Kasumi-1 (cell line): ENCODE results near the gene KIRREL3.

ENCODE experiments used
- DNase-seq, 2 experiments: peaks; one replicate each; lab custom pipeline; 2025; lab: John Stamatoyannopoulos, UW

Gene KIRREL3

GRCh38 chr11:126738295-126739031 lies 262.1 kb downstream of the KIRREL3 start:
- no peak for DNase-seq

DNA sequence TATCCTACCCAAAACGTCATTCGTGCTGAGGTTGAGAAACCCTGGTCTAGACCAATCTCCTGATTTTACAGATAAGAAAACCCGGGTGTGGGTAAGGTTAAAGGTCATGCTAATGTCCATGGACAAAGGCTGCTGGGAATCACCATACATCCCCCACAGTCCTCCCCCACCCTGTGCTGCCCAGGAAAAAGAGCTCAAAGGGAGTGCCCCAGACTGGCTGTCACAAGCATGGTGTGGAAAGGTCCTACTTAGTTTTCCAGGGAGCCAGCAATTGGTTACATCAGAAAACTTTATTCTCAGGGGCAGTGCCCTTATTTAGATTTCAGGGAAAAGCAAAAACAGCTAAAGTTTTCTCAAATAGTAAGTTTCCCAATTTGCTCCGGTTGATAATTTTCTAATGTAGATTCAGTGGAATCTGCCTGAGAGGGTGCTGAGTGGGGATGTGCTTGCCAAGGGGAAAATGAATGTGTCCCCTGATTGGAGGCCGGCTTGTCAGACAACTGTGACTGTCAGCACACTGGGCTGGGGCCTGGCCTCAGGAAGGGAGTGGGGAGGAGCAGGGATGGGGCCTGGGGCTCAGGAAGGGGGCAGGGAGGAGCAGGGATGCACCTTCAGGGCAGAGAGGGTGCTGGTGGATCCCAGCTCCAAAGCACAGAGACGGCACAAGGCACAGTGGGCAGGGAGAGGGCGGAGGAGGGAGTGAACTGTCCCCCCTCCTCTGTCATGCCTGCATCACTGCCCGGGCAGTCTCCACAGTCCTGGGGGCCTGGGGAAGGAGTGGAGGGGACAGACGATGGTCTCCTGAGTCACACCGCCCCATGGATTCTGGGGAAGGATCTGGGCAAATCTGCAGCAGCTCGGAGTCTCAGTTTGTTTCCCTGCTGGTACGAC lies 263.6 kb downstream of the KIRREL3 start:
- DNase-seq = no peak

DNA sequence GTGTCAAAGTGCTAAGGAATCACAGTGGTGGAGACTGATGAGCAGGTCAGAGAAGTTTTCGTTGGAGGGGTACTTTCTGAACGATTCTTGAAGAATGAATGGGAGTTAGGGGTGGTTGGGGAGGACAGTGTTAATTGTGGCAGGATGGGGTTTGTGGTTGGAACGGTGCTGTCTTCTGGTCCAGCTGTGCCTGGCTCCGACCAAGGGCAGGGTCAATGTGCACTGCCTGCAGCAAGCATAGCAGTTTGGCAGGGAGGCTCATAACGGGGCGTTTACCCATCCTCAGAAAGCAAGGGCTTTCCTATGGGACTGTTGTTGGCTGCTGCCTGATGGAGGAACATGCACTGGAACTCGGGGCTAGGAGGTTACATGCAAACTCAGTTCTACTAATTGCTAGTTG lies 265.8 kb downstream of the KIRREL3 start:
- DNase-seq = no peak

GRCh38 chr11:126733685-126734084 lies 266.9 kb downstream of the KIRREL3 start:
- DNase-seq = no peak

- DNase-seq = no peak
Observed at GRCh38 chr11:126732981-126733380, 267.6 kb downstream of the KIRREL3 start.

- DNase-seq = no peak
Observed at GRCh38 chr11:126731576-126732142, 268.9 kb downstream of the KIRREL3 start.

GRCh38 chr11:126727381-126727780 lies 273.2 kb downstream of the KIRREL3 start:
- no peak for DNase-seq

GRCh38 chr11:126725521-126725920 lies 275.0 kb downstream of the KIRREL3 start:
- no peak for DNase-seq

DNA sequence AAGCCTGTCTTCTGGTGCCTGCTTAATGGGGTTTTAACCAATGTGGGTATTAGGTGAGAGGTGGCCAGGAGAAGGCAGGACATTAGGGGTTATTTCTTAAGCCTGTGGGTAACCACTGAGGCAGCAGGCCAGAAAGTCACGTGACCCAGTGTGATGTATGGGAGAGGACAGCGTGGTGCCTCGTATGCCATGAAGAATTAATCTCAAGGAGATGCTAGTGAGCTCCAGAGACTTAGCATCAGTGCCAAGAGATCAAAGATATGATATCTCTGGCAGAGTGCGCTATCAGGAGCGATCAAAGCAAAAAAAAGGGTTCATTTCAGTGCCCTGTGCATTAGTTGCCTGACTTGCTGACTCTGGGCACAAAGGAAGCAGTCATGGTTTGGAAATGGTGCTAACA lies 275.5 kb downstream of the KIRREL3 start:
- no peak for DNase-seq

GRCh38 chr11:126723665-126724045 lies 276.9 kb downstream of the KIRREL3 start:
- DNase-seq = no peak

- DNase-seq = no peak
Observed at GRCh38 chr11:126722956-126723664, 277.5 kb downstream of the KIRREL3 start.

DNA sequence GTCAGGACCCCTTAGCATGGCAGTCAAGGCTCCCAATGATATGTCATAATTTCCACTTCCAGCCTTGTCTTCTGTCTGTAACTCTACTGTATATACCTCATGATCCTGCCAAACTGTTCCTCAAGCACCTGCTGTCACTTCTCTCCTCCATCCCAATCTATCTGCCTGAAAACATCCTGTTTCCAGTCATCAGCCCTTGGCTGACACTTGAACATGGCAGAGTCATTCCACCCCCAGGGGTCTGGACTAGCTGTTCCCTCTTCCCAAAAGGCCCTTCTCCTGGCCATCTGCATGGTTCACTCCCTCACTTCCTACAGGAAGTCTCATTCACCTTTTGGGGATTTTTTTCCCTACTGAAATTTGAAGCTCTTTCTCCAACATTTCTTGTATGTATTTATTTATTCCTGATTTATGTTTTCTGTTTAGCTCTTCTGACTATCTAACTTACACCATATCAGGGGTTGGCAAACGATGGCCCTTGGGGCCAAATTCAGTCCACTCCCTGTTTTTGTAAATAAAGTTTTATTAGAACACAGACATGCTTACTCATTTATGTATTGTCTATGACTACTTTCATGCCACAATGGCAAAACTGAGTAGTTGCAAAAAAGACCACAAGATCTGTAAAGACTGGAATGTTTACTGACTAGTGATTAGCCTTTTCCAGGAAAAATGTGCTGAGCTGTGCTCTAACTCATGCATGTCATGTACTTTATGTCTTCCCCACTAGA lies 278.4 kb downstream of the KIRREL3 start:
- DNase-seq = no peak

DNA sequence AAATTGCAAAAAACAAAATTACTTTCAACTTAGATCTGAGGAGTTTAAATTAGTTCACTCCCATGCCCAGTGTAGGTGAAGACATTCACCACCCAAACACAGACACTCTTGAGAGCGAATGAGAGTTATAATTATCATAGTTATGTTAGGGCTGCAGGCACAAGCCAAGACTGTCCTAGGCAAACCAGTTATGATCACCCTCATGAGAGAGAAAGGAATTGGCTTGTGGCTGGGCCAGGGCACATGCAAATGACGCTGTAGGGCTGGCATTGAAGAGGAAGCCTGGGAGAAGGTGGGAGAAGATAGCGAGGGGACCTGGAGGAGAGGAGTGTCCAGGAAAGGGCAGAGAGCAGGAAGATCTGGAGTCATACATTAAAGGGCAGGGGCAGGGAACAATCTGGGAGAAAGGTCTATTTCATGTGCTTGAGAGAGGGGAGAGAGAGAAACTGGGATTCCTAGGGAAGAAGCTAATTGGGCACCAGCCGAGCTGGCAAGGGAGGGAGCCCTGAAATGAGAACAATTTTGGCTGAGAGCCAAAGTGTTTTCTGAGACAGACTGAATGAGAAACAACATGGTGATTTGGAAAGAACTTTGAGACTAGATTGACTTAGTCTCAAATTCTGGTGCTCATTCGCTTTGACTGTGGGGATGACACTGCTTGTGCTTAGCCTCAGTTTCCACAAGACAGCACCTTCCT lies 279.9 kb downstream of the KIRREL3 start:
- no peak for DNase-seq

DNA sequence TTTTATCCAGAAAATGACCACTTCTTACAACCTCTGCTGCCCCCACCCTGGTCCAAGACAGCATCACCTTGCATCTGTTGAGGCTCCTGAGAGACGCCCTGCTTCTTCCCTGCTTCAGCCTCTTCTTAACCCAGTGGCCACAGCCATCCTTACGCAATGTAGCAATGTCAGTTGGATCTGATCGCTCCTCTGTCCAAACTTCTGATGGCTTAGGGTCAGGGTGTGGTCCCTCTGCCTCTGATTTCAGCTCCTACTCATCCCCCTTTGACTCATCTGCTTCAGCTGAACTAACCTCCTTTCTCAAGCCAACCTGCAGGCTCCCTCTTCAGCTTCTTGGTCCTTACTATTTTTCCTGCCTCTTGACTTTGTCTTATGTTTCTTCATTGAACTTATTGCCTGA lies 280.8 kb downstream of the KIRREL3 start:
- DNase-seq = no peak

DNA sequence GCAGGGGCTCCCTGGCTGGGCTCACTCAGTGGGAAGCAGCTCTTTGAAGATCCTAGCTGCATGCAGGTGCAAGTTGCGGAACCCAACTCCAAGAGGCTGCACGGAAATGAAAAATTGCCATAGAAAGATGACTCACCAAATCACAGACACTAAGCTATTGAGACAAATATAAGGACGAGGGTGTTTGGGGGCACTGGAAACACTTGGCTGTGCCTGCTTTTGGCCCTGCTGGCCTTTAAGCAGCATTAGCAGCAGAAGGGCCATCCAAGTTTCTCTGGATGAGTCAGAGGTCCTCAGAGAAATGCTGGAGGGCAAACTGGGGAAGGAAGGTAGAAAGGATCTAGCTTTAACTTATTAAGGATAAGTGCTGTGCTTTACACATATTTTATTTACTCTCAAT lies 282.3 kb downstream of the KIRREL3 start:
- no peak for DNase-seq

- peak in 1 of 2 experiments; percentile 8 for DNase-seq
Observed at GRCh38 chr11:126716456-126717083, 284.0 kb downstream of the KIRREL3 start.

GRCh38 chr11:126713806-126714205 lies 286.8 kb downstream of the KIRREL3 start:
- DNase-seq = no peak

- DNase-seq = no peak
Observed at GRCh38 chr11:126711977-126712625, 288.5 kb downstream of the KIRREL3 start.

- no peak for DNase-seq
Observed at GRCh38 chr11:126710804-126711399, 289.7 kb downstream of the KIRREL3 start.

- DNase-seq = no peak
Observed at GRCh38 chr11:126707498-126707897, 293.1 kb downstream of the KIRREL3 start.
